SU-DHL-6 (cell line): ENCODE results near the gene MYO7B.

Source experiments
- H2AFZ ChIP-seq: fragments of 200-600 bp; sonication (generic); 2 replicates; pipeline ENCODE4 v1.6.1; 2014; ENCODE audit warnings: low read depth, mild to moderate bottlenecking, moderate library complexity, mixed read lengths, antibody characterized with exemption, low read length; ENCODE audit not compliant: severe bottlenecking
- H3F3A ChIP-seq: fragments of 200-600 bp; shearing (Covaris generic); 2 replicates; pipeline ENCODE4 v1.6.0; 2016; ENCODE audit warnings: antibody characterized with exemption, mild to moderate bottlenecking; ENCODE audit not compliant: insufficient read depth
- H3K27ac ChIP-seq: fragments of 200-600 bp; sonication (generic); 2 replicates; pipeline ENCODE4 v1.5.1; 2016; ENCODE audit warnings: low read depth, mild to moderate bottlenecking, low read length, moderate library complexity, mixed read lengths
- H3K27me3 ChIP-seq: fragments of 200-600 bp; sonication (generic), shearing (Covaris generic); 2 replicates; pipeline ENCODE4 v1.6.0; 2014; ENCODE audit warnings: mild to moderate bottlenecking, low read length
- H3K36me3 ChIP-seq: fragments of 200-600 bp; sonication (generic); 2 replicates; pipeline ENCODE4 v1.6.1; 2014; ENCODE audit warnings: mild to moderate bottlenecking, low read length, mixed read lengths
- H3K4me2 ChIP-seq: fragments of 300-600, 200-600 bp; shearing (Covaris generic), sonication (generic); 2 replicates; pipeline ENCODE4 v1.6.0; 2014; ENCODE audit warnings: low read length, low read depth, mild to moderate bottlenecking; ENCODE audit not compliant: poor library complexity, severe bottlenecking
- H3K4me3 ChIP-seq: fragments of 200-600 bp; sonication (generic); 2 replicates; pipeline ENCODE4 v1.5.1; 2014; ENCODE audit warnings: antibody characterized with exemption, low read length, mild to moderate bottlenecking, mixed read lengths; ENCODE audit not compliant: insufficient read depth, poor library complexity, severe bottlenecking
- H3K79me2 ChIP-seq: fragments of 200-600 bp; sonication (generic); 2 replicates; pipeline ENCODE4 v1.6.1; 2014; ENCODE audit warnings: mild to moderate bottlenecking, low read length, moderate library complexity; ENCODE audit not compliant: insufficient read depth
- H3K9ac ChIP-seq: fragments of 200-600 bp; sonication (generic); 2 replicates; pipeline ENCODE4 v1.7.0; 2014; ENCODE audit warnings: mild to moderate bottlenecking, low read length
- H3K9me2 ChIP-seq: fragments of 200-600 bp; sonication (generic); replicated peaks from 2 replicates; pipeline ENCODE4 v1.6.1; 2014; ENCODE audit warnings: low read length; ENCODE audit not compliant: insufficient read depth
- H3K9me3 ChIP-seq: fragments of 200-600 bp; sonication (generic); 2 replicates; pipeline ENCODE4 v1.6.1; 2014; ENCODE audit warnings: low read length, mixed read lengths; ENCODE audit not compliant: insufficient read depth
- H4K20me1 ChIP-seq: fragments of 200-600 bp; sonication (generic); 2 replicates; pipeline ENCODE4 v1.6.1; 2014; ENCODE audit warnings: low read depth, mild to moderate bottlenecking, antibody characterized with exemption, low read length, moderate library complexity, mixed read lengths
- CTCF ChIP-seq: fragments of 200-600 bp; sonication (generic); IDR thresholded peaks from one replicate; pipeline ENCODE4 v1.5.1; 2017; ENCODE audit warnings: antibody characterized with exemption, mild to moderate bottlenecking, low read length, moderate library complexity; ENCODE audit not compliant: insufficient read depth, poor library complexity, severe bottlenecking
- EZH2phosphoT487 ChIP-seq: fragments of 200-600 bp; sonication (generic), shearing (Covaris generic); conservative IDR thresholded peaks from 2 replicates; pipeline ENCODE4 v1.6.1; 2018; ENCODE audit warnings: mild to moderate bottlenecking, antibody characterized with exemption, low read length, moderate library complexity, mixed read lengths

Gene MYO7B

GRCh38 chr2:127577503-127577902 lies 42.0 kb downstream of the MYO7B start:
- Histone ChIP-seq H3K27me3 (no peaks in the 10 kb centered on the region), H3K9me2 (no peaks in the 10 kb centered on the region), H3K36me3 (no peaks in the 10 kb centered on the region), H3K9ac (no peak overlapping the region), H3K4me3 (no peak overlapping the region), H4K20me1 (no peaks in the 10 kb centered on the region), H3F3A (peaks cover 8% of the 10 kb centered on the region; the same call in 1 of the 2 replicates), H3K4me2 (no peak overlapping the region), H3K9me3 (no peaks in the 10 kb centered on the region), H3K79me2 (no peaks in the 10 kb centered on the region), H2AFZ (no peak overlapping the region), H3K27ac (no peak overlapping the region)
- TF ChIP-seq CTCF: no peak
- TF ChIP-seq EZH2phosphoT487: no peak

- H4K20me1 ChIP-seq: no peaks in the 10 kb centered on the region
- no peaks in the 10 kb centered on the region for H3K9me3 ChIP-seq
- H3K9ac ChIP-seq: no peak overlapping the region
- H3K9me2 ChIP-seq: no peaks in the 10 kb centered on the region
- H3K4me2 ChIP-seq: no peak overlapping the region
- H3K4me3 ChIP-seq: no peak overlapping the region
- TF ChIP-seq EZH2phosphoT487: no peak
- TF ChIP-seq CTCF: no peak
- H3K27ac ChIP-seq: no peak overlapping the region
- no peaks in the 10 kb centered on the region for H3K79me2 ChIP-seq
- no peak overlapping the region for H2AFZ ChIP-seq
- no peaks in the 10 kb centered on the region for H3K36me3 ChIP-seq
- no peaks in the 10 kb centered on the region for H3K27me3 ChIP-seq
- H3F3A ChIP-seq: peaks cover 8% of the 10 kb centered on the region; the same call in 1 of the 2 replicates
Measured at GRCh38 chr2:127577973-127578372, 42.5 kb downstream of the MYO7B start.

GRCh38 chr2:127578411-127578810 lies 42.9 kb downstream of the MYO7B start:
- H3F3A ChIP-seq: peaks cover 8% of the 10 kb centered on the region; the same call in 1 of the 2 replicates
- H4K20me1 ChIP-seq: no peaks in the 10 kb centered on the region
- no peak overlapping the region for H3K9ac ChIP-seq
- H3K9me3 ChIP-seq: no peaks in the 10 kb centered on the region
- no peak overlapping the region for H3K4me2 ChIP-seq
- H3K79me2 ChIP-seq: no peaks in the 10 kb centered on the region
- no peaks in the 10 kb centered on the region for H3K27me3 ChIP-seq
- no peak for TF ChIP-seq CTCF
- TF ChIP-seq EZH2phosphoT487: no peak
- no peaks in the 10 kb centered on the region for H3K36me3 ChIP-seq
- H2AFZ ChIP-seq: no peak overlapping the region
- no peak overlapping the region for H3K4me3 ChIP-seq
- no peak overlapping the region for H3K27ac ChIP-seq
- no peaks in the 10 kb centered on the region for H3K9me2 ChIP-seq
